ENCODE data around the gene TMPRSS6. TPM values are rescaled to one million over a fixed set of nuclear protein-coding genes. Genes with fewer than 3 reads are reported as not detected.

Gene TMPRSS6
- polyA plus RNA-seq, 1 experiment, result not detected

GRCh38 chr22:37100589-37101127 is 8.9 kb downstream of the TMPRSS6 start:
- H3K4me3 ChIP-seq (ENCODE audit: low read depth, low read length), result no peak overlapping the region
- peaks cover 25% of the 10 kb centered on the region for H3K27me3 ChIP-seq (ENCODE audit: control insufficient read depth, insufficient read depth, low read length)
- POLR2A ChIA-PET, result no interaction called here
- H3K36me3 ChIP-seq (ENCODE audit: control insufficient read depth, insufficient read depth, low read length), result no peaks in the 10 kb centered on the region
- no peak for TF ChIP-seq CTCF (IDR thresholded peaks at IDR 0.05; ENCODE audit: insufficient read depth, low read depth, low read length)
- DNase-seq (ENCODE audit: low read depth), result no peak
- CTCF ChIA-PET, result no interaction called here

GRCh38 chr22:37098976-37099591 is 10.4 kb downstream of the TMPRSS6 start:
- Histone ChIP-seq H3K36me3 (ENCODE audit: control insufficient read depth, insufficient read depth, low read length) (no peaks in the 10 kb centered on the region), H3K27me3 (ENCODE audit: control insufficient read depth, insufficient read depth, low read length) (peaks cover 26% of the 10 kb centered on the region), H3K4me3 (ENCODE audit: low read depth, low read length) (no peak overlapping the region)
- no peak; the same call in 1 of the 2 replicates for TF ChIP-seq CTCF (IDR thresholded peaks at IDR 0.05; ENCODE audit: insufficient read depth, low read depth, low read length)
- POLR2A ChIA-PET, result no interaction called here
- CTCF ChIA-PET, result no interaction called here
- no peak for DNase-seq (ENCODE audit: low read depth)

- no peak for TF ChIP-seq CTCF (IDR thresholded peaks at IDR 0.05; ENCODE audit: insufficient read depth, low read depth, low read length)
- H3K36me3 ChIP-seq (ENCODE audit: control insufficient read depth, insufficient read depth, low read length), result no peaks in the 10 kb centered on the region
- POLR2A ChIA-PET, result no interaction called here
Measured at GRCh38 chr22:37097346-37097745, 12.2 kb downstream of the TMPRSS6 start.

GRCh38 chr22:37095113-37095512 is 14.4 kb downstream of the TMPRSS6 start:
- TF ChIP-seq CTCF (IDR thresholded peaks at IDR 0.05; ENCODE audit: insufficient read depth, low read depth, low read length), result no peak
- Histone ChIP-seq H3K27me3 (ENCODE audit: control insufficient read depth, insufficient read depth, low read length) (peaks cover 17% of the 10 kb centered on the region), H3K4me3 (ENCODE audit: low read depth, low read length) (no peak overlapping the region), H3K36me3 (ENCODE audit: control insufficient read depth, insufficient read depth, low read length) (no peaks in the 10 kb centered on the region)
- DNase-seq (ENCODE audit: low read depth), result no peak
- ChIA-PET CTCF (no interaction called here), POLR2A (no interaction called here)

More at GRCh38 chr22:37097346-37097745, 12.2 kb downstream of the TMPRSS6 start:
- CTCF ChIA-PET, result no interaction called here
- no peak overlapping the region for H3K4me3 ChIP-seq (ENCODE audit: low read depth, low read length)
- H3K27me3 ChIP-seq (ENCODE audit: control insufficient read depth, insufficient read depth, low read length), result peaks cover 18% of the 10 kb centered on the region
- DNase-seq (ENCODE audit: low read depth), result no peak

- no peak for DNase-seq (ENCODE audit: low read depth)
- Histone ChIP-seq H3K36me3 (ENCODE audit: control insufficient read depth, insufficient read depth, low read length) (no peaks in the 10 kb centered on the region), H3K27me3 (ENCODE audit: control insufficient read depth, insufficient read depth, low read length) (peaks cover 17% of the 10 kb centered on the region), H3K4me3 (ENCODE audit: low read depth, low read length) (no peak overlapping the region)
- ChIA-PET POLR2A (no interaction called here), CTCF (no interaction called here)
- no peak for TF ChIP-seq CTCF (IDR thresholded peaks at IDR 0.05; ENCODE audit: insufficient read depth, low read depth, low read length)
Measured at GRCh38 chr22:37094239-37094638, 15.3 kb downstream of the TMPRSS6 start.

Data from BJ (cell line).